ENCODE data around the gene TAF6. TPM values are rescaled to one million over a fixed set of nuclear protein-coding genes. Genes with fewer than 3 reads are reported as not detected.

The TAF6 gene
- polyA plus RNA-seq (ENCODE audit: insufficient read length in 3 of 3) = 10 to 100 TPM; 50.7 to 55.0 (median 54.9) TPM

DNA sequence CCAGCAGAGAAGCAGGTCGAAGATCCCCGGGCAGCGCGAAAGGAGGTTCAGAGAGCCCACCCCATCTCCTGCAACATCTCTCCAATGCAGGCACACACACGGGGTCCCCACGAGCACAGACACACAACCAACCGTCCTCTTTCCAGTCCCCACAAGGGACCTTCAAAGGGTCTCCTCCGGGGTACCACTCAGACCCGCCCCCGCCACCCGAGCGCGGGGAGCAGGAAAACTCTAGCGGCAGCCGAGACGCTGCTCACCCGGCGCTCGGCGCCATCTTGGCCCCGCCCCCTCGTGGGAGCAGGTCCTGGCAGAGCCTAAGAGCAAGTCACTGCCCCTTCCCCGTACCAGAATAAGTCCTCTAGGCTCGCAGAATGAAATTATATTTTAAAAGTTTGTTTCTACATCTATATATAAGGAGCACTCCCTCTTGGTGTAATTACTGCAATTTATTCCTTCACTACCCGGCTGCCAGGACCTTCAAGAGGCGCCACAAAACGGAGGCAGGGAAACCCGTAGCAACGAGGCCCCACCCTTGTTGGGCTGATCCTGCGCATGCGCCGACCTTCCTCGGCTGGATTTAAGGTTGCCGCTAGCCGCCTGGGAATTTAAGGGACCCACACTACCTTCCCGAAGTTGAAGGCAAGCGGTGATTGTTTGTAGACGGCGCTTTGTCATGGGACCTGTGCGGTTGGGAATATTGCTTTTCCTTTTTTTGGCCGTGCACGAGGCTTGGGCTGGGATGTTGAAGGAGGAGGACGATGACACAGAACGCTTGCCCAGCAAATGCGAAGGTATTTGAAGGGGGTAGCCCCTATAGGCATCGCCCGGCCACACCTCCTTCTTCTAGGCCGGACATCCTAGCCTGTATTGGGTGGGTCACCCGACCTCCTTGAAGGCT is at the start of gene TAF6, which contains the start of gene CNPY4:
TAF6 (minus strand) TSS at position 287 of the 898 bp plus-strand sequence. CDS start 5,149 bp downstream, outside the sequence.
CNPY4 (plus strand) TSS at position 563 of the 898 bp plus-strand sequence; CDS start at position 674, 111 bp downstream.
- peak; percentile 93 to 96 (median 93) for DNase-seq (ENCODE audit: low read depth in 3 of 3, low spot score in 2 of 3)

DNA sequence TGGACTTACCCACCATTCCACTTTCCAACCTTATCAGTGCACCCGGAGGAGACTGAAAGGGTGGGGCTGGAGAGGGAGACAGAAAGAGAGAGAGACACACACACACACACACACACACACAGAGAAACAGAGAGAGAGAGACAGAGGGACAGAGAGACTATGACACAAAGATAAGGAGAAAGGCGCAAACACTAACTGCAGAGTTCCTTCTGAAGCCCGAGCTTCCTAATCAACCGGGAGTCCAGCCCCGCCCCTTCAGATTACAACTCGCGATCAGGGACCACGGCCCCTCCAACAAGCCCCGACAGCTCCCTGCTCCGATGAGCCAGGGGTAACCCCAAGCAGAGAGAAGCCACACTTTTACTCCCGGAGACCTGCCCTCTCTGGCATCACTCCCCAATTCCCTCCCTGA is 48.8 kb upstream of the TAF6 start:
- no peak for DNase-seq (ENCODE audit: low read depth in 3 of 3, low spot score in 2 of 3)

DNA sequence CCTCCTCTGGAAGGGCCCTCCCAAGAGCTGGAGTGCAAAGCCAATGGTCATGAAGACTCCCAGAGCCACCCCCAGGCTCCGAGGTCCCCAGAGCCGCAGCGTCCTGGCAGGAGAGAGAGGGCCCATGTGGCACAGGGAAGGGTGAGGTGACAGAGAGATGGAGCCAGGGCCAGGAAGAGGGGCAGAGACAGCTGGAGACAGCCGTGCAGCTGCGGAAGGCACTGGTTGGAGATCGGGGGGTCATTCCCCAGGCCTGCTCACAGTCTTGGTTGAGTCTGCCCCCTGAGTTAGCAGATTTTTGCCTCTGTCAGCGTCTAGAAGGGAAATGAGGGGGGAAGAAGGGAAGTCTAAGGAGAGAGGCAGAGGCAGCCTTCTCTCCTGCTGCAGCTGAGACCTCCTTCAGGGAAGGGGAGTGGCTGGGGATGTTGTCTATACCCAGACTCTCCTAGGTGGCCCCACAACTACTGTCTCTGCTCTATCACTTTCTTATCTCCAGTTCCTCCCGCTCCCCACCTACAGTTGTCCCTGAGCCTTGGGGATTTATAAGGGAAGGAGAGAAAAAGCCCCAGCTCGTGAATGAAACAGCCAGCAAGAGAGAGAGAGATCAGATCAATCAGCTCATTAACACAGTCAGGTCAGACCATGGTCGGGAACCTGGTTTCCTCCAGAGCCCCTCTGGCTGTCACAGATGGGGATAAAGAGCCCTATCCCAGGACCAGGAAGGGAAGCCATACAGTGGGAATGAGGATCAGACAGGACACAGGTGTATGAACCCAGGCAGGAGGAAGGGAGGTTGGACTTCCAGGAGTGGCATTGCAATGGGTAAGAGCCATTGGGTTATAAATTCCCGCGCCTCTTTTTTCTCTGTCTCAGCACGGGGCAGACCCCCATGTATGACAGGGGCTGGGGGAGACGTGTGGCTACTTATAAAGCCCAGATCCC is 48.1 kb upstream of the TAF6 start:
- no peak for DNase-seq (ENCODE audit: low read depth in 3 of 3, low spot score in 2 of 3)

DNA sequence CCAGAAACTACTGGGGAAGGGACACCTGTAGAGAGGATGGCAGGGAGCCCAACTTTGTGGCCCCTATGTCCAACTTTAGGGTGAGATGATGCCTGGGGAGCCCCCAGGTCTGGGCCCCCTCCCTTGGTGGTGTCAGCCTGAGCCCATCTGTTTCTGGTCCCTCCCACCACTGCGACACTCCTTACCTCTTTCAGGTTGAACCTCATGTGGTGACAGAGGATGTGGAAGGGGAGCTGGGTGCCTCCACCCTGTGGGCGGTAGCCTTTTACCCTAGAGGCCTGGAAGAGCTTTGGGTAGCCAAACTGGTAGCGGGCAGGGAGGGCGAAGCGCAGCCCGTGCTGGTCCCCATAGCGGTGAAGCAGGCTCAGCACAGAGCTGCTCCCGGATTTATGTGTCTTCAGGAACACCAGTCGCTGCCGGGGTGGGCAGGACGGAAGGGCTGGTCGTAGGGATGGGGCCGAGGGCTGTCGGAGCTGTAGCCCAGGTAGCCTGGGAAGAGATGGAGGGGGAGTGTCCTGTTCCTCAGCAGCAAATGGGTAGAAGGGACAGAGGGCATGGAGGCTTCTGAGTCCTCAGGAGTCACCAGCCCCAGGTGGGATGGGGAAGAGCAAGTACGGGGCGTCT is 47.3 kb upstream of the TAF6 start:
- no peak for DNase-seq (ENCODE audit: low read depth in 3 of 3, low spot score in 2 of 3)

DNA sequence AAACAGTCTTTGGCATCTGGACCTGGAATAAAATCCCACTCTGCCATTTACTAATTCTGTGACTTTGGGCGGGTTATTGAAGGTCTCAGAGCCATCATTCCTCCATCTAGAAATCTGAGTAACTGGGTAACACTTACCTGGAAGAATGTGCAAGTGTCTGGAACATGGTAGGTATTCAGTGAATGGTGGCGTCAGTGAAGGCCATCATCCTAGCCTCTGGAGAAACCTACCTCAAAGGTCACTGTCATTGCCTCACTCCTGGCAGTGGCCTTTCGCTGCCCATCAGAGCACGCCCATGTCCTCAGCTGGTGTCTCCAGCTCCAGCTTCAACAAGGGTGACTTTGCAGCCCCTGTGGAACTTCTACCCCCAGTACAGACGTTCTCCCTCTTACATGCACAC is 44.7 kb upstream of the TAF6 start:
- no peak for DNase-seq (ENCODE audit: low read depth in 3 of 3, low spot score in 2 of 3)

DNA sequence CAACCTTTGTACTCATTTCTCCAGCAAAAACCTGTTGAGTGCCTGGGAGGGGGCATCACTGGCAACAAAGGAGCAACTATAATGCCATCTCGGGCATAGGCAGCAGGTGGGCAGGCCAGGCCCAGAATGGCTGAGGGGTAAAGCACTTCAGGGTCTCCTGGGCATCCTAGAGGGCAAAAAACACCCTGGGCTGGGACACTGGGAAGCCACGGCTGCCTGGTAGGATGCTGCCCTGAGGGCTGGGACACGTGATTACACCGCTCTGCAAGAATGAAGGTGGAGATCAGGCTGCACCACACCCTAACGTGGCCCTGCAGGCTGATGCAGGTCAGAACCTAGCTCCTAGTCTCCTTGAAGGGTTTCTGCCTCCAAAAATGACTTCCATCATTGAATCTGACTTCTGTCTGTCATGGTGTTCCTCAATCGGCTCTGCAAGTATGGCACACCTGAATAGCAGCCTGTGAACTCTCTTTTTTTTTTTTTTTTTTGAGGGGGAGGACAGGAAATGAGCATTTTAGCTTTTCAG is 43.9 kb upstream of the TAF6 start:
- DNase-seq (ENCODE audit: low read depth in 3 of 3, low spot score in 2 of 3) = no peak

DNA sequence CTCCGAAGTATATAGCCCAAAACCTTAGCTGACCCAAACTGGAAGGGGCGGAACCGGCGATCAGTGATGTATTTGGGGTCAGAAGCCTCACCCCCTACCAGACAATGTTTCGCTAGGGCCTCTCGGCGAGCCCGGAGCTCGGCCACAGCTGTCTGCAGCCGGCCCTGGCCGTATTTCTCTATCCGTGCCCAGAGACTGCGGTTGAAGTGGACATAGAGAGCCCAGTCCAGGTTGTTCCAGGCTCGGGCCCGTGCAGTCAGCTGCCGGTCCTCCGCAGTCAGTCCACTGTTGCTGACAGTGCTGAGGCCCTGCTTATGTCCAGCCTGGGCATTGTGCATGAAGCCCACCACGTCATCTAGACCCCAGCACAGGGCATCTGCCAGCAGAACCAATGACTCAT is 40.9 kb upstream of the TAF6 start:
- DNase-seq (ENCODE audit: low read depth in 3 of 3, low spot score in 2 of 3) = no peak

DNA sequence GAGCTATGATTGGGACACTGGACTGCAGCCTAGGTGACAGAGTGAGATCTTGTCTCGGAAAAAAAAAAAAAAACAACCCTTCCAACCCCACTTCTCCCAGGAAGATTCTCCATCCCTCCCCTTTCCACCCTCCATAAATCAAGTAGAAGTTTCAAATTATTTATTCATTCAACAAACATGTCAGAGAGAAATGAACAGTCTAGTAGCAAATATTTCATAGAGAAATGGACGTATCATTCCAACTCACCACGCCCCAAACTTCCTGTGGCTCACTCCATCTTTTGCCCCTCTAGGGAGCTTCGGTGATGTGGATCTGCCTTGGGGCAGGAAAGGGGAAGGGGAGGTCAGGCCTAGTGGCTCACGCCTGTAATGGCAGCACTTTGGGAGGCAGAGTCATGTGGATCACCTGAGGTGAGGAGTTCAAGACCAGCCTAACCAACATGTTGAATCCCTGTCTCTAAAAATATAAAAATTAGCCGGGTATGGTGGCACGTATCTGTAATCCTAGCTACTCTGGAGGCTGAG is 40.0 kb upstream of the TAF6 start:
- DNase-seq (ENCODE audit: low read depth in 3 of 3, low spot score in 2 of 3) = no peak

DNA sequence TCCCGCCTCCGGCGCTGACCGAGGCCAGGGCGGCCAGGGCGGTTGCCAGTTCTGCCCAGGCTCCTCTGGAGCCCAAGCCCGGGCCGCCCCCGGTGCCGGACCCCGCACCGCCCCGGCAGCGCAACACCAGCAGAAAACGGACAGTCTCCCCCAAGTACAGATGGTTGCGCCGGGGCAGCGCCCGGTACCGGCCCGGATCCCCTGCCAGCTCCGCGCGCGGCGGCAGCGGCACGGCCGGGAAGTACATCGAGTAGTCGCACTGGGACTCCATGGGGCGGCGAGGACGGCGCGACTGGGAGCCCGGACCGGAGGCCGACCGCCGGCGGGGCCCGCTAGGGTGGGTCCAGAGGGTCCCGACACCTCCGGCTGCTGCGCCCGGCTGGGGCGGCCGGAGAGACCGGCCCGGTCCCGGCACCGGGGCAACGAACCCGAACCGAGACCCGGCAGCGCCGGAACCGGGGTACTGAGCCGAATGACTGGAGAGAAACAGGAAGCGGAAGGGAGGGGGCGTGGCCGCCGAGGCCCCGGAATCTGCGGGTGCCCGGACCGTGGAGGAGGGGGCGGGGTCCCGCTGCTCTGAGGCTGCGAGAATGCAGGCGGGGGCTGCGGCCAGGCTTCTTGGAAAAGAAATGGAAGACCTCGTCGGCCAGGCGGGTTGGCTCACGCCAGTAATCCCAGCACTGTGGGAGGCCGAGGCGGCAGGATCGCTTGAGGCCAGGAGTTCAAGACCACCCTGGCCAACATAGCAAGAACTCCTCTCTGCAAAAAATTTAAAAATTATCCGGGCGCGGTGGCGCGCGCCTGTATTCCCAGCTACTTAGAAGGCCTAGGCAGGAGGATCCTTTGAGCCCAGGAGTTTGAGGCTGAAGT is 39.3 kb upstream of the TAF6 start, which contains the start of gene TRAPPC14:
TRAPPC14 (minus strand) TSS at position 495 of the 870 bp plus-strand sequence; CDS start at position 271, 224 bp downstream.
- peak in 2 of 3 donors; percentile 82 to 86 for DNase-seq (ENCODE audit: low read depth in 3 of 3, low spot score in 2 of 3)

DNA sequence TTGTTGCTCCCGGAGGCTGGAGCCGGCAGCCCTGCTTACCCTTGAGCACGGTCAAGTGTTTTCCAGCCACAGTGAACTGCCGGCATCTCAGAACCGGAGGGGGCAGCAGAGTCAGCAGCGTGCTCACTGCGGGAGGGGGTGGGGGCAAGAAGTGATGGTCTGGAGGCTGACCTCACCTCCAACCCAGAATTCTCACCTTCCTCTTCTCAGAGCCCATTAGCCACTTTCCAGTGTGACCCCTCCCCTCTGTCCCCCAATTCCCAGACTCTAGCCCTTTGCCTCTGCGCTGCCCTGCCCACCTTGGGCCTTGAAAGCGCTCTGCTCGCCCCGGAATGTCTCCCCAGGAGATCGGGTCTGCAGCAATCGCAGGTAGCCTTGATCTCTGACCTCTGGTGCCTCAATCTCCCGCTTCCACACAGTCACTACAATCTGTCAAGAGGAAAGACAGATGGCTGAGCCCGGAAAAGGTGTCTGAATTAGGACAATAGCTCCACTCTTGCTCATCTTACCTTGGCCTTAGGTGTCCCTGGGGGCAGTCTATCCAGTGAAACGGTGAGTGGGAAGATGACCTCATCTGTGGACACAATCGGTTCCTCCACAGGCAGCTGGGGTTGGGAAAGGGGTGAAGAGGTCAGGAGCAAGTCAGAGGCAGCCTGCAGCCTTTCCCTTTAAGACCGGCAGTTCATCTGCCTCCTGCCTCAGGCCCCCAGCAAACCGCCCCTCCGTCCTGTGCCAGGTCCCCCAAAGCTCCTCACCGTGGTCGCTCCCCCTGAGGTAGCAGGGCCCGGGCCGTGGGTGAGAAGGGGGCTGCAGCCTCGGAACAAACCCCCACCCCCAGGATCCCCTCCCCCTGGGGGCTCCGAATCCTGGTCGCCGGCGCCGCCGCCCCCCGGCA is 38.4 kb upstream of the TAF6 start:
- DNase-seq (ENCODE audit: low read depth in 3 of 3, low spot score in 2 of 3) = no peak

DNA sequence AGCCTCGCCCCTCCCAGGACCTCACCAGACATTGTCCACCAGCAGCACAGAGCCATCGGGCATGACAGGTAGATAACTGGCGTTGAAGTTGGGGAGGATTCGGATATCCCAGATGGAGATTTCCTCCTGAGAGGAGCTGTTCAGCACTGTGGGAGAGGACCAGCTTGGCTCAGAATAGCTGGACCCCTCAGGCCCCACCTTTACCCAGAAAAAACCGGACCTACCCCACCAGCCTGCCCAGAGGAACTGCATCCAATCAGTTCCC is 37.8 kb upstream of the TAF6 start:
- no peak for DNase-seq (ENCODE audit: low read depth in 3 of 3, low spot score in 2 of 3)

DNA sequence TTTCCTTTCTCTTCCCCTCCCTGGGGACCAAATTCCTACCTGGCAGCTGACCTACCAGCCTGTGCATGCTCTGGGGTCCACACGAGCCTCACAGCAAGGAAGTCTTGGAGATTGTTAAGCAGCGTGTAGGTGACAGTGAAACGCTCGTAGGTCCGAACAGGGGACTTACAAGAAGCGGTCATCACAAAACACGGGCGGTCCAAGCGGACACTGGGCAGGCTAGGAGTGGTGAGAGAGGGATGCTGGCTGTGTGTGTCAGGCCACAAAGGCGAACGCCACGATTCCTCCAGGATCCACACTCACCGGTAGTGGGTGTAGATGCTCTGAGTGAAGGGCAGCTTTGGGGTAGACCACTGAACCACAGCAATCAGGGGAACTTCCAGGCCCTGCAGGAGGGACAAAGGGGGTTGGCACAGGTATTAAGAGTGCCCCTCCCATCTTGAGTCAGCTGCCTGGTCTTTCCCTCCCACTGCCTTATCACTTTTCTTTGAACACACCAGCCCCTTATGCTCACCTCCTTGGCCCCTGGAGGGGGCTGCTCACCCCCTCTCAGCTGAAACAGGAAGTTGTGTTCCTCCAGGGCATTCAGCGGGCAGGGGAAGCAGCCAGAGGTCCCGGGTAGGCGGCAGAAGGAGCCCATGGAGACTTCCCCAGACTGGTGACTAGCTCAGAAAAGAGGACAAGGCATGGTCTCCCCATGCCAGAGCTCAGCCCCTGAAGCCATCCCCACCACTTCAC is 37.3 kb upstream of the TAF6 start:
- DNase-seq (ENCODE audit: low read depth in 3 of 3, low spot score in 2 of 3) = no peak

DNA sequence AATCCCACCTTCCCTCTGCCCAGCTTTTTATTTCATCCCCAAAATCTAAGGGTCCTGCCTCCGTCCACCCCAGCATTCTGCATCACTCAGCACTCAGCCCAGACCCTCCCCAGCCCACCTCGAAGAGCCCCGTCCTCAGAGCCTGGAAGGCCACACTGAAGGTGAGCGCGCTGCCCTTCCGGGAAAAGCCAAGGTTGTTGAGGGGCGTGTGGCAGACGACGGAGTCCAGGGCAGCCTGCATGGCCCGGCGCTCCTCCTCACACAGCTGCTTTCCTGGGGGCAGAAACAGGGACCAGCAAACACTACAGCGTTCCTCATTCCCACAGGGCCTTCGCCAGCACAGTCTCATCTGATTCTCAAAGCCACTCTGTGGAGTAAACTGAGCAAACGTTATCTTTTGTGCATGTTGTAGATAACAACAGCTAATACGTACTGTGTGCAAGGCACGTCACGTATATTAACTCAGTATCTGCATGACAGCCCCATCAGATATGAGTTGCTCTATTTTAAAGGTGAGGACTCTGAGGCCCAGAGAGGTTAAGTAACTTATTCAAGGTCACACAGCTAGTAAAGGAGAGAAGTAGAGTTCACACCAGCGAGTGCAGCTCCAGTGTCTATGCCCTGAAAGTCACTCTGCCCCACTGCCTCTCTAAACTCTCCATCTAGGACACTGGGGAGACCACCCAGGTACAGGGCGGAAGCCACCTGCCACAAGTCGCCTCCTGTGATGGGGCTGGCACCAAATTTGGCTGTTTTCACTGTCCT is 36.6 kb upstream of the TAF6 start:
- no peak for DNase-seq (ENCODE audit: low read depth in 3 of 3, low spot score in 2 of 3)

DNA sequence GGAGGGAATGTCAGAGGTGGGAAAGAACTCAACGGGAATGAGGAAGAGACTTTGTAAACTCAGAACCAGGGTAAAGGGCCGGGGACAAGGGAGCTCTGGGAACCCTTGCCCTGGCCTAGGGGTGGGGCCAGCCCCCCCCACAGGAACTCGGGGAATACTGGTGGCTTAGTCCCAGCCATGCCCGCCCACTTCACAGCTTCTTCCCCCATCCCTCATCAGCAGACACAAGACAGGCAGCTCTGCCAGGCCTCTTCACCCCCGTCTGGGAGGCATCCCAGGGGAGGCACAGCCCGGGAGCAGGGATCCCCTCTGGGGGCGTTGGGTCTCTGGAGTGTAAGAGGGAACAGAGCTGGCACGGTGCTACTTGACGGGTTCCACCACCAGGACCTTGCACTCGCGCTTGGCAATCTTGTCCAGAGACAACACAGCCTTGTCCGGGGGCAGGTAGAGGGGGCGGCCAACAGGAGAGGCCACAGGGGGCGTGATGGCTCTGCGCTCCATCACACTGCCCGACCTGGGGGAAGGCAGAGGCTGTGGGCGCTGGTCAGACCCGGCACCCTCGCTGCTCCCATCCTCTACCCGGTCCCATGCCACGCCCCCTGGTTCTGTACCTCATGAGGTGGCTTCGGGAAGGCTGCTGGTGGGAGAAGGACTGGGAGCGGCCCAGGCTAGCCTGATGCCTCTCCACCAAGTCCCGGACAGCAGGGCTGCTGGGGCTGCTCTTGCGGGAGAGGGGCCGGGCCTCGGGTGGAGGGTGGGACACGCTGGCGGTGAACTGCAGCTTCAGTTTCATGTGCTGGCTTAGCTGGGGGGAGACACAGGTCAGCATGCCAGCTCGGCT is 35.7 kb upstream of the TAF6 start:
- no peak for DNase-seq (ENCODE audit: low read depth in 3 of 3, low spot score in 2 of 3)

DNA sequence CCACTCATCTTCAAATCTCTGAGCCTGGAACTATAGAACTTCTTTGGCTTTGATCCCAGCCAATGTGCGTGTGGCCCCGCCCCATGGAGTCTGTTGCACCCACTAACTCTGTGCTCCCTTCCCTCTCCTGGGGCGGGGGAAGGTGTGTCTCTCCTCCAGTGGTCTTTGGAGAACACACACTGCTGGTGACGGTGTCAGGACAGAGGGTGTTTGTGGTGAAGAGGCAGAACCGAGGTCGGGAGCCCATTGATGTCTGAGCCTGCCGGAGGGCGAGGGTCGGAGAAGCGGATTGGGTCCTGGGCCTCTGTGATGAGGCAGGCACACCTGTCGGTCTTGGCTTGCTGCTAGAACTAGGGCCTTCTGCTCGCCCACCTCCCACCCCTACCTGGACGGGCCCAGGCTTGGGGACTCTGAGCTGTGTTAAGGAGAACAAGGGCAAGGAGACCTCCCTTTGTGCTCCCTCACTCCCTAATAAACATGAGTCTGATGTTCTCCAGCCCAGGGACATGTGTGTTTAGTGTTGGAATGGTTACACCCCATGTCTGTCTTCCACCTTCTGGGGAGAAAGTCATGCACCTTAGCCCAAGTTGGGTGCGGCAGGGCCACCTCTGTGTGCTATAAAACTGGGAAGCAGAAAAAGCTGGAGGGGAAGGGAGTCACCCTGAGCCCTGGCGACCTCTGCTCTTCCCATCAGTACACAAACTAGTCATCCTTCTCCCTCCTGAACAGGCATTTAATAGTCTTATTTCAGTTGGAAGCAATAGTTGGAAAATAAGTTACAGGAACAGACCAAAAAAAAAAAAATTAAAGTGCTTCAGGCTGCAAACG is 34.8 kb upstream of the TAF6 start:
- DNase-seq (ENCODE audit: low read depth in 3 of 3, low spot score in 2 of 3) = no peak

Data from right renal cortex interstitium (tissue), 3 donors.